Activated naive CD4-positive, alpha-beta T cell treated with anti-CD3 and anti-CD28 coated beads, Interleukin-2, amount 50 U/mL, for 24 hours (primary cell): Measurements from ENCODE around the gene CHRNE.
"Not testable (repeated sequence)": the region's sequence is repeated elsewhere in the genome, so short reads cannot be mapped to it uniquely, and the experiment has no call there.

Experiments used
- H3K27ac Mint-ChIP-seq: one replicate; pipeline ENCODE4 v1.8.0; 2021; ENCODE audit warnings: mild to moderate bottlenecking, mixed read lengths
- H3K27me3 Mint-ChIP-seq: one replicate; pipeline ENCODE4 v1.8.0; 2021; ENCODE audit warnings: mixed read lengths
- H3K36me3 Mint-ChIP-seq: one replicate; pipeline ENCODE4 v1.8.0; 2021; ENCODE audit warnings: mixed read lengths
- H3K4me1 Mint-ChIP-seq: one replicate; pipeline ENCODE4 v1.8.0; 2021; ENCODE audit warnings: mixed read lengths
- H3K4me3 Mint-ChIP-seq: one replicate; pipeline ENCODE4 v1.8.0; 2021; ENCODE audit warnings: mild to moderate bottlenecking, mixed read lengths
- H3K9me3 Mint-ChIP-seq: one replicate; pipeline ENCODE4 v1.8.0; 2021; ENCODE audit warnings: mixed read lengths

The CHRNE gene

DNA sequence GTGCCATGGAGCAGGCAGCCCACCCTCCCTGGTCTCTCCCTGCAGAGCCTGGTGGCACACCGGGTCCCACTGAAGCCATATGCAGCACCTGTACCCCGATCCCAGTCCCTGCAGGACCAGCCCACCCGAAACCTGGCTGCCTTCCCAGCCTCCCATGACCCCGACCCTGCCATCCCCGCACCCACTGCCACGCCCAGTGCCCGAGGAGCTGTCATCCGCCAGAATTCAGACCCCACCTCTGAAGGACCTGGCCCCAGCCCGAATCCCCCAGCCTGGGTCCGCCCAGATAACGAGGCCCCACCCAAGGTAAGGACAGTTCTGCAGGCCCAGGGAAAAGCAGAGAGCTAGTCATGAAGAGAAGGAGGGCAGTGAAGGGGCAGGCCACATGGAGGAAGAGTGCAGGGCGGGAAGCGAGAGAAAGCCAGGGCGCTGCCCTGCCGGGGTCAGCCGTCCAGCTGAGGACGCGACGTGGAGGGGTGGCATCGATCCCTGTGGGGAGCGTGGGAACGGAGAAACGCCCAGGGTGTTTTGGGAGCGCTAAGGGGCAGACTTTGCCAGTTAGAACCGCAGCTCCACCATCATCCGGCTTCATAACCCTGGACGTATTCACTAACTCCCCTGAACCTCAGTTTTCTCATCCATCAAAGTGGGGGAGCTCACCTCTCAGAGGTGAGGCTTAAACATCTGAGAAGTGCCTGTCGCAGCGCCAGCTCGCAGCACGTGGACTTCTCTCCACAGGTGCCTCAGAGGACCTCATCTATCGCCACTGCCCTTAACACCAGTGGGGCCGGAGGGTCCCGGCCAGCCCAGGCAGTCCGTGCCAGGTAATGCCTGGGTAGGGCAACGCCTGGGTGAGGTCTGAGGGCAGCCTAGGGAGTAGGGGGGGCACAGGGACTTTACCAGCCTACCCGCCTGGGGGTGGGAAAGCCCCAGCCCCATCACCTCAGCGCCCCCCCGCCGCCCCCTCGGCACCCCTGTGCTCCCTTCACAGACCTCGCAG, 11.2 kb downstream of the CHRNE start:
- Mint-ChIP-seq H3K9me3 (no peaks in the 10 kb centered on the region), H3K4me1 (peaks cover 4% of the 10 kb centered on the region), H3K27me3 (no peaks in the 10 kb centered on the region), H3K27ac (no peak overlapping the region), H3K36me3 (peaks cover 4% of the 10 kb centered on the region), H3K4me3 (no peak overlapping the region)

- no peaks in the 10 kb centered on the region for H3K27me3 Mint-ChIP-seq
- peaks cover 4% of the 10 kb centered on the region for H3K4me1 Mint-ChIP-seq
- no peaks in the 10 kb centered on the region for H3K9me3 Mint-ChIP-seq
- H3K4me3 Mint-ChIP-seq: no peak overlapping the region
- peaks cover 5% of the 10 kb centered on the region for H3K36me3 Mint-ChIP-seq
- H3K27ac Mint-ChIP-seq: no peak overlapping the region
Measured at GRCh38 chr17:4887581-4887980, 15.3 kb downstream of the CHRNE start.

GRCh38 chr17:4886830-4887229, 16.1 kb downstream of the CHRNE start:
- Mint-ChIP-seq H3K4me1 (peaks cover 4% of the 10 kb centered on the region), H3K9me3 (no peaks in the 10 kb centered on the region), H3K27me3 (no peaks in the 10 kb centered on the region), H3K27ac (no peak overlapping the region), H3K36me3 (peaks cover 5% of the 10 kb centered on the region), H3K4me3 (no peak overlapping the region)

DNA sequence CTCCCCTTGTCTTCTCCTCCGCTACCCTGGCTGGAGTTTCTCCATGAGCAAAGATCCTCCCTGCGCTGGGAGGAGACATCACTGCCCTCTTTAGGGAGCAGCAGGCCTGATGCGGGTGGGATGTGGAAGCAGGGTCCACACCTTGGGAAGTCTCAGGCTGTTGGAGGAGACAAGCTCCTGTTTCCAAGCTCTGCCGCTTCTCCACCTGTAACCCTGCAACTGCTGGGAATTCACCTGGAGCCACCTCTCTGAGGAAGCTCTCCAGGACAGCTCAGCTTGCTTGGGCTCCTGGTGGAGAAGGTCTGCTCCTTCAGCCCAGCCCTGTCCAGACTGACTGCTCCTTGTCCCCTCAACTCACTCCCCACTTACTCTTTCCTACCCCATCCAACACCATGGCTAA, 18.4 kb downstream of the CHRNE start:
- H3K27me3 Mint-ChIP-seq: no peaks in the 10 kb centered on the region
- H3K4me1 Mint-ChIP-seq: peaks cover 4% of the 10 kb centered on the region
- no peak overlapping the region for H3K4me3 Mint-ChIP-seq
- no peak overlapping the region for H3K27ac Mint-ChIP-seq
- peaks cover 4% of the 10 kb centered on the region for H3K36me3 Mint-ChIP-seq
- no peaks in the 10 kb centered on the region for H3K9me3 Mint-ChIP-seq

DNA sequence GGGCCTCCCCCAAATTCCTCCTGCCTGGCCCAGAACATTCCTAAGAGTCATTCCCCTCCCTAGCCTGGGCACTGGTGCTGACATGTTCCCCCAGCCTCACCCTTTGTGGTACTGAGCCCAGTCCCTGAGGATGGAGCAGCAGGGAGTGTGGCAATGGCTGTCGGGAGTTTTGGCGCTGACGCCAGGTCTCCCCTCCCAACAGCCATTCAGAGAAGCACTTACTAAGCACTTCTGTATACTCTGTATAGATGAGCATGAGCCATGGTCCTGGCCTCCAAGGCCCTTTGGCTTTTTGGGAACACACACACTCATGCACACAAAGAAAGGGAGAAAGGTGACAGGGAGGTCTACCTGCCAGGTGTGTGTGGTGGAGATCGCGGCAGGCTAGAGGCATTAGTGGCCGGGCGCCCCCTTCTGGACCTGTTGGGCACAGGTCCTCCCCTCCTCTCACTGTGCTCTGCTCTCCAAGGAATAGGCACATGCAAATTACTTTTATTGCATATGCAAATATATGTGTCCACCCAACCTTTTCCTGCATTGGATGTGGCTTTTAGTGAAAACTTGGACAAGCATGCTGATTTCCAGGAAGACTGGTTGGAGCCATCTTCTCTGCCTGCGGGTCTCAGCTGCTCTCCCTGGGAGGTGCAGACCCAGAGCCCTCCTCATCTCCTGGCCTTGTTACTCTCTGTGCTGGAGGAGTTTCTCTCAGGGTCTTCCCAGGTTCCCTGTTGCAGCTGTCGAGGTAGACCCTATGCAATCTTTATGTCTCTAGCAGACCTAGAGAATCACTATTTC, 20.9 kb downstream of the CHRNE start:
- Mint-ChIP-seq H3K36me3 (peaks cover 4% of the 10 kb centered on the region), H3K27ac (peak overlapping the region; percentile 68), H3K4me1 (no peaks in the 10 kb centered on the region), H3K27me3 (no peaks in the 10 kb centered on the region), H3K4me3 (no peak overlapping the region), H3K9me3 (no peaks in the 10 kb centered on the region)

- no peaks in the 10 kb centered on the region for H3K27me3 Mint-ChIP-seq
- H3K4me1 Mint-ChIP-seq: no peaks in the 10 kb centered on the region
- no peaks in the 10 kb centered on the region for H3K9me3 Mint-ChIP-seq
- H3K4me3 Mint-ChIP-seq: no peak overlapping the region
- peaks cover 3% of the 10 kb centered on the region for H3K36me3 Mint-ChIP-seq
- H3K27ac Mint-ChIP-seq: no peak overlapping the region
Measured at GRCh38 chr17:4880857-4881256, 22.0 kb downstream of the CHRNE start.

- no peaks in the 10 kb centered on the region for H3K27me3 Mint-ChIP-seq
- H3K27ac Mint-ChIP-seq: no peak overlapping the region
- H3K36me3 Mint-ChIP-seq: peaks cover 3% of the 10 kb centered on the region
Measured at GRCh38 chr17:4879601-4880000, 23.3 kb downstream of the CHRNE start.

GRCh38 chr17:4877089-4877488, 25.8 kb downstream of the CHRNE start:
- H3K4me3 Mint-ChIP-seq: no peak overlapping the region
- no peak overlapping the region for H3K27ac Mint-ChIP-seq
- H3K27me3 Mint-ChIP-seq: no peaks in the 10 kb centered on the region
- no peaks in the 10 kb centered on the region for H3K9me3 Mint-ChIP-seq
- H3K36me3 Mint-ChIP-seq: peaks cover 3% of the 10 kb centered on the region
- no peaks in the 10 kb centered on the region for H3K4me1 Mint-ChIP-seq

More at GRCh38 chr17:4879601-4880000, 23.3 kb downstream of the CHRNE start:
- H3K9me3 Mint-ChIP-seq: no peaks in the 10 kb centered on the region
- no peak overlapping the region for H3K4me3 Mint-ChIP-seq
- no peaks in the 10 kb centered on the region for H3K4me1 Mint-ChIP-seq

- Mint-ChIP-seq H3K9me3 (no peaks in the 10 kb centered on the region), H3K36me3 (peaks cover 2% of the 10 kb centered on the region), H3K4me3 (no peak overlapping the region), H3K27ac (no peak overlapping the region), H3K27me3 (no peaks in the 10 kb centered on the region), H3K4me1 (peaks cover 4% of the 10 kb centered on the region)
Measured at GRCh38 chr17:4872786-4873185, 30.1 kb downstream of the CHRNE start.

DNA sequence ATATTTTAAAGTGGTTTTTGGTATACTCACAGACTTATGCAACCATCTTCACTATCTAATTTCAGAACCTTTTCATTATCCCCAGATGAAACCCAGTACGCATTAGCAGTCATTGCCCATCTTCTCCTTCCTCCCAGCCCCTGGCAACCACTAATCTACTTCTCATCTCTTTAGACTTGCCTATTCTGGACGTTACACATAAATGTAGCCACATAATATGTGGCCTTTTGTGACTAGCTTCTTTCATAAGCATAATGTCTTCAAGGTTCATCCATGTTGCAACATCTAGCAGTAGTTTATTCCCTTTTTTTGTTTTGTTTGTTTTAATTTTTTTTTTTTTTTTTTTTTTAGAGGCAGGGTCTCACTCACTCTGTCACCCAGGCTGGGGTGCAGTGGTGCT, 32.0 kb downstream of the CHRNE start:
- H3K4me1 Mint-ChIP-seq: peaks cover 4% of the 10 kb centered on the region
- peaks cover 2% of the 10 kb centered on the region for H3K36me3 Mint-ChIP-seq
- no peak overlapping the region for H3K27ac Mint-ChIP-seq
- no peaks in the 10 kb centered on the region for H3K9me3 Mint-ChIP-seq
- no peaks in the 10 kb centered on the region for H3K27me3 Mint-ChIP-seq
- H3K4me3 Mint-ChIP-seq: no peak overlapping the region

GRCh38 chr17:4869058-4869998, 33.6 kb downstream of the CHRNE start:
- not testable (repeated sequence) for H3K36me3 Mint-ChIP-seq, H3K4me3 Mint-ChIP-seq, H3K27me3 Mint-ChIP-seq, H3K9me3 Mint-ChIP-seq, H3K4me1 Mint-ChIP-seq, H3K27ac Mint-ChIP-seq

- H3K4me3 Mint-ChIP-seq, H3K27ac Mint-ChIP-seq, H3K27me3 Mint-ChIP-seq, H3K36me3 Mint-ChIP-seq, H3K4me1 Mint-ChIP-seq, H3K9me3 Mint-ChIP-seq: not testable (repeated sequence)
Measured at GRCh38 chr17:4867535-4867934, 35.4 kb downstream of the CHRNE start.

GRCh38 chr17:4863321-4863720, 39.6 kb downstream of the CHRNE start:
- peaks cover 15% of the 10 kb centered on the region for H3K4me1 Mint-ChIP-seq
- peaks cover 6% of the 10 kb centered on the region for H3K36me3 Mint-ChIP-seq
- no peaks in the 10 kb centered on the region for H3K9me3 Mint-ChIP-seq
- H3K27ac Mint-ChIP-seq: no peak overlapping the region
- no peaks in the 10 kb centered on the region for H3K27me3 Mint-ChIP-seq
- no peak overlapping the region for H3K4me3 Mint-ChIP-seq

GRCh38 chr17:4862720-4863119, 40.2 kb downstream of the CHRNE start:
- no peaks in the 10 kb centered on the region for H3K9me3 Mint-ChIP-seq
- H3K4me1 Mint-ChIP-seq: peaks cover 16% of the 10 kb centered on the region
- no peaks in the 10 kb centered on the region for H3K27me3 Mint-ChIP-seq
- H3K36me3 Mint-ChIP-seq: peaks cover 6% of the 10 kb centered on the region
- no peak overlapping the region for H3K27ac Mint-ChIP-seq
- H3K4me3 Mint-ChIP-seq: no peak overlapping the region

GRCh38 chr17:4861052-4861451, 41.8 kb downstream of the CHRNE start:
- Mint-ChIP-seq H3K4me1 (peaks cover 25% of the 10 kb centered on the region), H3K27ac (no peak overlapping the region), H3K36me3 (peaks cover 6% of the 10 kb centered on the region), H3K4me3 (no peak overlapping the region), H3K27me3 (no peaks in the 10 kb centered on the region), H3K9me3 (no peaks in the 10 kb centered on the region)
